ENCODE measurements around the gene PRRC2C. TPM values are rescaled to one million over a fixed set of nuclear protein-coding genes. Genes with fewer than 3 reads are reported as not detected.

PRRC2C gene
- total and polyA plus RNA-seq, 2 donors (not counting 1 experiment from before 2014, with no cell fraction given) = 48.5 to 50.4 TPM

DNA sequence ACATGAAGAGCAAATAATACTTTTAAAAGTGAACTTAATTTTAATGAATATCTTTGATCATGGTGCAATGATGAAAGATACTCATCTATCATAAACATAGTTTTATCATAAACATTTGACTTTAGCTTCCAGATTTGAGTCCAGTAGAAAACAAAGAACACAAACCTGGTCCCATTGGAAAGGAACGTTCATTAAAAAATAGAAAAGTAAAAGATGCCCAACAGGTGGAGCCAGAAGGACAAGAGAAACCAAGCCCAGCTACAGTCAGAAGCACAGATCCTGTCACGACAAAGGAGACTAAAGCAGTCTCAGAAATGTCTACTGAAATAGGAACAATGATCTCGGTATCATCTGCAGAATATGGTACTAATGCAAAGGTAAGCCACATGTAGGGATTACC, 81.1 kb downstream of the PRRC2C start:
- H3K9ac ChIP-seq (ENCODE audit: insufficient read depth, low read length) = no peak overlapping the region
- no peaks in the 10 kb centered on the region for H3K9me3 ChIP-seq (ENCODE audit: control insufficient read depth, insufficient read depth, low read depth, low read length)
- no peaks in the 10 kb centered on the region for H4K20me1 ChIP-seq (ENCODE audit: control insufficient read depth, extremely low read depth, insufficient read depth, low read length)
- peaks cover 7% of the 10 kb centered on the region for H3K36me3 ChIP-seq (ENCODE audit: control insufficient read depth, insufficient read depth, low read length)
- H3K4me3 ChIP-seq (replicated peaks in 1 of 4; ENCODE audit: control extremely low read depth in 1 of 4, insufficient read depth in 1 of 4, low read depth in 3 of 4, low read length in 4 of 4) = no peak overlapping the region
- no peak overlapping the region for H3K4me2 ChIP-seq (ENCODE audit: extremely low read depth, insufficient read depth, low read length)
- no peaks in the 10 kb centered on the region for H3K79me2 ChIP-seq (ENCODE audit: control insufficient read depth, insufficient read depth, low read length)
- no peak for DNase-seq (ENCODE audit: low read depth in 2 of 2)
- no peak overlapping the region for H2AFZ ChIP-seq (ENCODE audit: low read length)
- no peaks in the 10 kb centered on the region for H3K27me3 ChIP-seq (ENCODE audit: control insufficient read depth, insufficient read depth, low read length)
- H3K27ac ChIP-seq (ENCODE audit: insufficient read depth, low read length) = no peak overlapping the region
- TF ChIP-seq, protein P1, sequence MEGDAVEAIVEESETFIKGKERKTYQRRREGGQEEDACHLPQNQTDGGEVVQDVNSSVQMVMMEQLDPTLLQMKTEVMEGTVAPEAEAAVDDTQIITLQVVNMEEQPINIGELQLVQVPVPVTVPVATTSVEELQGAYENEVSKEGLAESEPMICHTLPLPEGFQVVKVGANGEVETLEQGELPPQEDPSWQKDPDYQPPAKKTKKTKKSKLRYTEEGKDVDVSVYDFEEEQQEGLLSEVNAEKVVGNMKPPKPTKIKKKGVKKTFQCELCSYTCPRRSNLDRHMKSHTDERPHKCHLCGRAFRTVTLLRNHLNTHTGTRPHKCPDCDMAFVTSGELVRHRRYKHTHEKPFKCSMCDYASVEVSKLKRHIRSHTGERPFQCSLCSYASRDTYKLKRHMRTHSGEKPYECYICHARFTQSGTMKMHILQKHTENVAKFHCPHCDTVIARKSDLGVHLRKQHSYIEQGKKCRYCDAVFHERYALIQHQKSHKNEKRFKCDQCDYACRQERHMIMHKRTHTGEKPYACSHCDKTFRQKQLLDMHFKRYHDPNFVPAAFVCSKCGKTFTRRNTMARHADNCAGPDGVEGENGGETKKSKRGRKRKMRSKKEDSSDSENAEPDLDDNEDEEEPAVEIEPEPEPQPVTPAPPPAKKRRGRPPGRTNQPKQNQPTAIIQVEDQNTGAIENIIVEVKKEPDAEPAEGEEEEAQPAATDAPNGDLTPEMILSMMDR (conservative IDR thresholded peaks at IDR 0.05 in 1 of 2, IDR thresholded peaks at IDR 0.05 in 1 of 2; ENCODE audit: low read depth in 1 of 2, low read length in 2 of 2) = no peak
- no peak for TF ChIP-seq EZH2 (IDR thresholded peaks at IDR 0.05; ENCODE audit: low read length, missing control alignments)
- H3K4me1 ChIP-seq (ENCODE audit: control insufficient read depth, extremely low read depth, insufficient read depth, low read length) = no peaks in the 10 kb centered on the region

DNA sequence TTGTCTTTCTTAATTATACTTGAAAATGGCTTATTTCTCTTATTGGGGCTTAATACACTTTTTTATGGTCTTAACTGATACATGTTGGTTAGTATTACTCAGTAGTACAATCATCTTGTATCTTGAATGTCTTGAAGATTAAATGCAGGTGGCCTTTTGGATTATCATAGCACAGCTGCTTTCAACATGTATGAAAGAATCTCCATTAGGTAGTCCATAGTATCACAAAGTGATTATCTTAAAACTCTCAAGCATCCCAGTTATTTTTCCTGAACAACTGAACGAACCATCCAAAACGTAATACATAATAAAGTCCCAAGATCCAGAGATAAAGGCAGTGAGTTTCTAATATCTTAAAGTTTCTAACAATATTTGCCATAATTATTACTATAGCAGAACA, 85.0 kb downstream of the PRRC2C start:
- H3K79me2 ChIP-seq (ENCODE audit: control insufficient read depth, insufficient read depth, low read length) = no peaks in the 10 kb centered on the region
- no peaks in the 10 kb centered on the region for H4K20me1 ChIP-seq (ENCODE audit: control insufficient read depth, extremely low read depth, insufficient read depth, low read length)

DNA sequence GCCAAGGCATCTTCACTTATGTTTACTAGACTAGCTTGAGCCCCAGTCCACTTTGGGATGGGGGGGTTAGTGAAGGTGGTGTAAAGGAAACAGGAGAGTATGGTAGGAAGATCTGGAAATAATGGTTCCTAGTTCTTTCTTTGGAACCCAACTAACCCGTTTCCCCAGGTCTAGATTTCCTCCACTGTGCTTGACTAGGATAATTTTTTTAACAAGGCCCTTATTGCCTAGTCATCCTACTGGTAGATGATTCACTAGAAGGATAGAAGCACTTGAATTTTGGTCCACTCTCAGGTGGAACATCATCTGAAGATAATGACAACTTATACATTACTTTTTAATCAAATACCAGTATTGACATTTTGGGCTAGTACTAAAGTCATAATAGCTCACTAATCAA, 90.8 kb downstream of the PRRC2C start:
- no peaks in the 10 kb centered on the region for H4K20me1 ChIP-seq (ENCODE audit: control insufficient read depth, extremely low read depth, insufficient read depth, low read length)
- TF ChIP-seq, protein P1 (conservative IDR thresholded peaks at IDR 0.05 in 1 of 2, IDR thresholded peaks at IDR 0.05 in 1 of 2; ENCODE audit: low read depth in 1 of 2, low read length in 2 of 2) = no peak
- TF ChIP-seq EZH2 (IDR thresholded peaks at IDR 0.05; ENCODE audit: low read length, missing control alignments) = no peak
- H3K4me3 ChIP-seq (replicated peaks in 1 of 4; ENCODE audit: control extremely low read depth in 1 of 4, insufficient read depth in 1 of 4, low read depth in 3 of 4, low read length in 4 of 4) = no peak overlapping the region
- no peaks in the 10 kb centered on the region for H3K27me3 ChIP-seq (ENCODE audit: control insufficient read depth, insufficient read depth, low read length)
- H3K79me2 ChIP-seq (ENCODE audit: control insufficient read depth, insufficient read depth, low read length) = no peaks in the 10 kb centered on the region
- no peaks in the 10 kb centered on the region for H3K4me1 ChIP-seq (ENCODE audit: control insufficient read depth, extremely low read depth, insufficient read depth, low read length)
- no peaks in the 10 kb centered on the region for H3K9me3 ChIP-seq (ENCODE audit: control insufficient read depth, insufficient read depth, low read depth, low read length)
- no peak for DNase-seq (ENCODE audit: low read depth in 2 of 2)
- H3K4me2 ChIP-seq (ENCODE audit: extremely low read depth, insufficient read depth, low read length) = no peak overlapping the region
- H3K27ac ChIP-seq (ENCODE audit: insufficient read depth, low read length) = no peak overlapping the region
- H2AFZ ChIP-seq (ENCODE audit: low read length) = no peak overlapping the region
- H3K36me3 ChIP-seq (ENCODE audit: control insufficient read depth, insufficient read depth, low read length) = peaks cover 14% of the 10 kb centered on the region
- H3K9ac ChIP-seq (ENCODE audit: insufficient read depth, low read length) = no peak overlapping the region

More for the DNA sequence above, 85.0 kb downstream of the PRRC2C start:
- Histone ChIP-seq H3K4me1 (ENCODE audit: control insufficient read depth, extremely low read depth, insufficient read depth, low read length) (no peaks in the 10 kb centered on the region), H3K9me3 (ENCODE audit: control insufficient read depth, insufficient read depth, low read depth, low read length) (no peaks in the 10 kb centered on the region), H3K9ac (ENCODE audit: insufficient read depth, low read length) (no peak overlapping the region), H3K36me3 (ENCODE audit: control insufficient read depth, insufficient read depth, low read length) (peaks cover 9% of the 10 kb centered on the region), H3K27ac (ENCODE audit: insufficient read depth, low read length) (no peak overlapping the region), H3K27me3 (ENCODE audit: control insufficient read depth, insufficient read depth, low read length) (no peaks in the 10 kb centered on the region), H2AFZ (ENCODE audit: low read length) (no peak overlapping the region), H3K4me2 (ENCODE audit: extremely low read depth, insufficient read depth, low read length) (no peak overlapping the region), H3K4me3 (replicated peaks in 1 of 4; ENCODE audit: control extremely low read depth in 1 of 4, insufficient read depth in 1 of 4, low read depth in 3 of 4, low read length in 4 of 4) (no peak overlapping the region)
- no peak for DNase-seq (ENCODE audit: low read depth in 2 of 2)
- TF ChIP-seq, protein P1 (conservative IDR thresholded peaks at IDR 0.05 in 1 of 2, IDR thresholded peaks at IDR 0.05 in 1 of 2; ENCODE audit: low read depth in 1 of 2, low read length in 2 of 2) = no peak
- no peak for TF ChIP-seq EZH2 (IDR thresholded peaks at IDR 0.05; ENCODE audit: low read length, missing control alignments)

All from fibroblast of lung (primary cell).